K562 (cell line): ENCODE measurements around the gene FCGR3B.
"Not testable (repeated sequence)": the region's sequence is repeated elsewhere in the genome, so short reads cannot be mapped to it uniquely, and the experiment has no call there.

ENCODE experiments used
- ELF4 ChIP-seq: fragments of 450-650 bp; formaldehyde crosslinking; IDR thresholded peaks from 2 replicates; pipeline ENCODE4 v1.4.0; 2022; ENCODE audit warnings: missing genetic modification characterization
- HDAC1 ChIP-seq, 2 experiments: fragments of 450-650 bp; IDR thresholded peaks; 2 replicates each; pipeline ENCODE4 v1.6.1; 2016 to 2017; ENCODE audit warnings: inconsistent platforms in 1 of 2, mild to moderate bottlenecking in 1 of 2, moderate library complexity in 1 of 2
- MLLT1 ChIP-seq, 2 experiments: fragments of 450-650 bp; IDR thresholded peaks; 2 replicates each; pipeline ENCODE4 v1.6.1; 2016
- TOE1 ChIP-seq, 2 experiments: fragments of 450-650 bp in 1 of 2; sonication (generic) in 1 of 2; formaldehyde crosslinking in 1 of 2; IDR thresholded peaks; 2 replicates each; pipeline versions ENCODE4 v1.7.1 to v1.8.0; 2016 to 2022; ENCODE audit warnings: borderline replicate concordance in 2 of 2, mild to moderate bottlenecking in 2 of 2, antibody characterized with exemption in 1 of 2, inconsistent platforms in 1 of 2, low read depth in 1 of 2, missing genetic modification reagents in 1 of 2, moderate library complexity in 1 of 2

- not testable (repeated sequence) for TF ChIP-seq MLLT1 (IDR thresholded peaks at IDR 0.05); TOE1 (IDR thresholded peaks at IDR 0.05; ENCODE audit: borderline replicate concordance); TOE1 (CRISPR knock-in tag; IDR thresholded peaks at IDR 0.05; ENCODE audit: borderline replicate concordance, low read depth); HDAC1 (IDR thresholded peaks at IDR 0.05); ELF4 (CRISPR knock-in tag)
These were observed 37.8 kb downstream of the FCGR3B start for GRCh38 chr1:161593092-161593755.
